Effector memory CD4-positive, alpha-beta T cell (primary cell): ENCODE results near the gene MFSD11.
"Not testable (repeated sequence)": the region's sequence is repeated elsewhere in the genome, so short reads cannot be mapped to it uniquely, and the experiment has no call there.

Experiments used
- DNase-seq, 3 donors: peaks; one replicate each; pipeline ENCODE4 v3.0.0-alpha.2; 2020
- H3K27ac ChIP-seq: 2 replicates; pipeline ENCODE4 v1.7.0; 2013; ENCODE audit warnings: mild to moderate bottlenecking, low read length, moderate library complexity; ENCODE audit not compliant: insufficient read depth, poor library complexity, severe bottlenecking
- H3K27me3 ChIP-seq: replicated peaks from 2 replicates; pipeline ENCODE4 v1.7.0; 2013; ENCODE audit warnings: mild to moderate bottlenecking, low read length; ENCODE audit not compliant: insufficient read depth, control insufficient read depth, poor library complexity, severe bottlenecking
- H3K36me3 ChIP-seq: 2 replicates; pipeline ENCODE4 v1.7.0; 2013; ENCODE audit warnings: mild to moderate bottlenecking, low read length, moderate library complexity; ENCODE audit not compliant: control insufficient read depth, insufficient read depth
- H3K4me1 ChIP-seq: 2 replicates; pipeline ENCODE4 v1.7.0; 2013; ENCODE audit warnings: low read length, mild to moderate bottlenecking; ENCODE audit not compliant: control insufficient read depth, insufficient read depth, poor library complexity, severe bottlenecking
- H3K4me3 ChIP-seq: 2 replicates; pipeline ENCODE4 v1.7.0; 2013; ENCODE audit warnings: low read length, low read depth, mild to moderate bottlenecking; ENCODE audit not compliant: insufficient read depth, poor library complexity, severe bottlenecking
- H3K9me3 ChIP-seq: 2 replicates; pipeline ENCODE4 v1.7.0; 2013; ENCODE audit warnings: mild to moderate bottlenecking, low read length, moderate library complexity; ENCODE audit not compliant: control insufficient read depth

MFSD11 gene

GRCh38 chr17:76709077-76709950, 28.6 kb upstream of the MFSD11 start:
- Histone ChIP-seq H3K4me1 (peaks cover 9% of the 10 kb centered on the region), H3K36me3 (peaks cover 8% of the 10 kb centered on the region), H3K27ac (no peak overlapping the region), H3K9me3 (no peaks in the 10 kb centered on the region), H3K4me3 (no peak overlapping the region), H3K27me3 (no peaks in the 10 kb centered on the region)
- DNase-seq, result no peak

DNA sequence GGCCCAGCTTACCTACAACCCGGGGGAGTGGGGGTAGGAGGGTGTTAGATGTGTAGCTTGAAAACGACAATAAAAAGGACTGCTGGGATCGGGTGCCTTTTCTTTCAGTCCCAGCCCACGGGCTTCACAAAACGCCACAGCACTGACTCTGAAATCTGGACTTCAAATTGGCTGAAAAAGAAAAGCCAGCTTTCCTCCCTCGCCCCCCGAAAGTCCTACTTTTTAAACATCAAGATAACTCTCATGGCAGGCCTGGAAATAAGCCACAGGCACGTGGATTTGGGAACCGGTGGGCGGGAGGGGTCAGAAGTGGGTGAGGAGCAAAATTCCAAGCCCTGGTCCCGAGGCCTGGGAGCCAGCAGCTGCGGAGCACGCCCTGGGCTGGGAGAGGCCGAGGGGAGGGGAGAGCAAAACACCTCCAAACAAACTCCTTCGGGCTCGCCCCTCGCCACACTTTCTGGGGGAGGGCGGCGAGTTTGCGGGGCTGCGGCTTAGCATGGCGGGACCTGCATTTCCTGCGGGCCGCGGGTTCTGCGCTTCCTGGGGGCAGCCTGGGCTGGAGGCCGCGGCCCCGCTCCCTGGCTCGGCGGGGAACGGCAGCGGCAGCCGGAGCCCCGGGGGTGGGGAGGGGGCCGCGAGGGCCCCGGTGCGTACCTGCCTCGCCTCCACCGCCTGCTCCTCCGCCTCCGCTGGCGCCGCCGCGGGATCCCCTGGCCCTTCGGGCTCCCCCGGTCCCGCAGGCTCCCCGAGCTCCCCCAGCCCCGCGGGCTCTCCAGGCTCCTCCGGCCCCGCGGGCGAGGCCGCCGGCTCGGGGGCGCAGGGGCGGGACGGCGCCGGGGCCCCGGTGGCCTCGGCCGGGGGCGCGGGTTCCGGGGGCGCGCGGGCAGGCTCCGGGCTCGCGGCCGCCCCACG, 27.7 kb upstream of the MFSD11 start:
- not testable (repeated sequence) for H3K27me3 ChIP-seq, H3K36me3 ChIP-seq, DNase-seq, H3K27ac ChIP-seq, H3K9me3 ChIP-seq
- Histone ChIP-seq H3K4me3 (peak overlapping the region; percentile 45), H3K4me1 (peaks cover 12% of the 10 kb centered on the region)

DNA sequence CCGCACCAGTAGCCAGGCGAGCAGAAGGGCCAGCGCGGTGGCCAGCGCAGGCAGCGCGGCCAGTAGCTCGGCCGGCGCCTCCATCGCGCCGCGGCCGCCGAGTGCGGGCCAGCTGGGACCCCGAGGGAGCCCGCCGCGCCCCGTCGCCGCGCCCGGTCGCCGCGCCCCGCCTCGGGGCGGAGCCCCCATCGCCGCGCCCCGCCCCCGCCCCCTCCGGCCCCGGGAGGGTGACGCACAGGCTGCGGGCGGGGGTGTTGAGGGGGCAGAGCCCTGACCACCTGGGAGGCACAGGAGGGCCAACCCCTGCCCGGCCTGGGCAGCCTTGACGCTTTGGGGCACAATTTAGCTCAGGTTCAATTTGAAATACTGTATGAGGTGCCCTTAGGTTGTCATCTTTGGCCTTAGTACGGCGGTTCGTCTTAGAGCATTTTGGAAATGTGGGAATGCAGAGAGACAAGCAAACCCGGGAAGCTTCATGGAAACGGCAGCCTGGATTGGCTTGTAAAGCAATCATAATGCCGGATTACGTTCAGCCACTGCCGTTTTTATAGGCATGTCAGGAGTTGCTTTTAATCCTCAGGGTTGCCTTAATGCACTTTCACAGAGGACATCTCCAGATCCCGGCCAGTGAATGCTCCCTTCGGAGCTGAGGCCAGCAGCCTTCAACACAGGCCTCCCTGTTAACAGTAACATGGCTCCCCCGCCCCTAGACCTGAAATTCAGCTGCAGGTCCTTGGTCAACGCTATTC, 26.9 kb upstream of the MFSD11 start, which contains the start of gene MXRA7:
Gene MXRA7 (minus strand): TSS at position 103 of the 749 bp plus-strand sequence. CDS start 19 bp downstream, at position 84.
- H3K36me3 ChIP-seq, result peaks cover 13% of the 10 kb centered on the region
- H3K27ac ChIP-seq, result no peak within 1 kb of the TSS
- peak; percentile 45 to 54 (median 48) for DNase-seq
- no peaks in the 10 kb centered on the region for H3K9me3 ChIP-seq
- H3K4me1 ChIP-seq, result peaks cover 15% of the 10 kb centered on the region
- H3K27me3 ChIP-seq, result no peaks in the 10 kb centered on the region
- peak within 1 kb of the TSS; percentile 51 for H3K4me3 ChIP-seq

GRCh38 chr17:76712321-76712720, 25.6 kb upstream of the MFSD11 start:
- not testable (repeated sequence) for H3K27me3 ChIP-seq, H3K9me3 ChIP-seq, H3K27ac ChIP-seq, DNase-seq, H3K4me3 ChIP-seq
- Histone ChIP-seq H3K36me3 (peaks cover 26% of the 10 kb centered on the region), H3K4me1 (peaks cover 18% of the 10 kb centered on the region)

DNA sequence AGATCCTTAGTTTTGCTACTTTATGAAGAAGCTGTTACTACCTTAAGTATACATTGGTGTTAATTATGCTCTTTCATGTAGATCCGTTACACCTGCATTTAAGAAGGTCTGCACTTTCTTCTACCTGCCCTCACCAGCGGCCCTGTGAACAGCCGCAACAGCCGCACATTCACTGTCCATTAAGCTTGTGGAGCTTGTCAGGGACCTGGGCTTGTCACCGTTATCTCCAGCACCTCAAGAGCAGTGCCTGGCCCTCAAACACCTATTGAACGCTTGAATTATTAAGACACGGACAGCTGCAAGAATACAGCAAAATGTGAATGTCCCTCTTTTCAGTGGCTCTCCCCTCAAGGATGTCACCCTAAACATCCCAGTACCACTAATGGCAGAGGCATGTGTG, 24.2 kb upstream of the MFSD11 start:
- H3K9me3 ChIP-seq, result no peaks in the 10 kb centered on the region
- no peak for DNase-seq
- no peak overlapping the region for H3K27ac ChIP-seq
- no peak overlapping the region for H3K4me3 ChIP-seq
- H3K27me3 ChIP-seq, result no peaks in the 10 kb centered on the region
- H3K4me1 ChIP-seq, result peaks cover 18% of the 10 kb centered on the region
- H3K36me3 ChIP-seq, result peaks cover 39% of the 10 kb centered on the region

DNA sequence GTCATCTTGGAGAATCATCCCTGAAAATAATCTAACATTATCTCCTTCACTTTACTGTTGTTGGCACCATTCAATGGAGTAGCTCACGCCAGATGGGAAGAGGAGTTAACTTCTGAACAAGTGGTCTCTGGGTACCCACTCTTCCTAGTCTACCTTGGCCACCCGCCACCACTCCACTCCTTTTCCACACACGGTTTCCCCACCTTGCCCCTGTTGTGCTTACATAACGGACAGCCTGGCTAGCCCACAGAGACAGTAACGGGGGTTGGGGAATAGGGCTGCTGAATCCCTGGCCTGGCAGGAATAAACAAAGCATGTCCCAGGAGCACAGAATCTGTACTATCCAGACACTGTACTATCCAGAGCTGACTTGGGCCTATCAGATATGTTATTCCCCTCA, 23.6 kb upstream of the MFSD11 start:
- H3K9me3 ChIP-seq, result no peaks in the 10 kb centered on the region
- no peak for DNase-seq
- H3K4me3 ChIP-seq, result no peak overlapping the region
- peaks cover 44% of the 10 kb centered on the region for H3K36me3 ChIP-seq
- H3K27me3 ChIP-seq, result no peaks in the 10 kb centered on the region
- no peak overlapping the region for H3K27ac ChIP-seq
- peaks cover 18% of the 10 kb centered on the region for H3K4me1 ChIP-seq

- peaks cover 16% of the 10 kb centered on the region for H3K4me1 ChIP-seq
- peak overlapping the region; percentile 42 for H3K27ac ChIP-seq
- peak; percentile 42 to 68 (median 51) for DNase-seq
- no peaks in the 10 kb centered on the region for H3K9me3 ChIP-seq
- no peak overlapping the region for H3K4me3 ChIP-seq
- no peaks in the 10 kb centered on the region for H3K27me3 ChIP-seq
- peaks cover 50% of the 10 kb centered on the region for H3K36me3 ChIP-seq
These were observed 23.0 kb upstream of the MFSD11 start for GRCh38 chr17:76714822-76715495.

DNA sequence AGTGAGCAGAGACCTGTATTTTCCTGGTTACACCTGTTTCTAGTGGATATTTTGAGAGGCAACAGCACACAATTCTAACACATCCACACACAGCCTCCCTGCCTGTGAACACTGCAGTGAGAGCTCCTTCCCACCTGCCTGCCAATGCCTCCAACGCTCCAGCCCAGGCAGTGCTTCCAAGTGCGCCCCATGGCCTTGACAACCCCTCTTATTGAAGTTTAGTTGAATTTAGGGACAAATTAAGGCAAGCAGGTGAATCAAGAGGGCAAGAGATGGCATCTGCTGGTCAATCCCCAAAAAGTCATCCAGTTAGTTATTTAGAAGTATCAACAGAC, 22.5 kb upstream of the MFSD11 start:
- Histone ChIP-seq H3K9me3 (no peaks in the 10 kb centered on the region), H3K4me3 (no peak overlapping the region), H3K4me1 (peaks cover 14% of the 10 kb centered on the region), H3K27ac (peak overlapping the region; percentile 42), H3K27me3 (no peaks in the 10 kb centered on the region), H3K36me3 (peaks cover 55% of the 10 kb centered on the region)
- no peak for DNase-seq

- DNase-seq, result peak; percentile 52 to 60 (median 55)
- Histone ChIP-seq H3K27me3 (no peaks in the 10 kb centered on the region), H3K9me3 (no peaks in the 10 kb centered on the region), H3K36me3 (peaks cover 64% of the 10 kb centered on the region), H3K27ac (peak overlapping the region; percentile 56), H3K4me3 (no peak overlapping the region), H3K4me1 (peaks cover 11% of the 10 kb centered on the region)
These were observed 21.6 kb upstream of the MFSD11 start for GRCh38 chr17:76716146-76716838.
